Cardiac muscle cell (in vitro differentiated cells and primary cell): ENCODE data around the gene TDP2. TPM values are rescaled to one million over a fixed set of nuclear protein-coding genes. Genes with fewer than 3 reads are reported as not detected.
"Not testable (repeated sequence)": the region's sequence is repeated elsewhere in the genome, so short reads cannot be mapped to it uniquely, and the experiment has no call there.

Experiments used
- DNase-seq, 2 donors: peaks; one replicate each; pipeline versions ENCODE4 v3.0.0 to v3.0.0-alpha.2; 2010 to 2017; ENCODE audit warnings: low read depth in 1 of 2, low spot score in 1 of 2
- H3K27ac ChIP-seq: fragments of 200-600 bp; sonication (generic); 2 replicates; pipeline ENCODE4 v1.5.1; 2016
- H3K27me3 ChIP-seq: fragments of 200-600 bp; sonication (generic); 2 replicates; pipeline ENCODE4 v1.6.0; 2016; ENCODE audit warnings: control low read depth
- H3K36me3 ChIP-seq: fragments of 200-600 bp; sonication (generic); 2 replicates; pipeline ENCODE4 v1.5.1; 2016; ENCODE audit warnings: control low read depth
- H3K4me1 ChIP-seq: fragments of 200-600 bp; sonication (generic); 2 replicates; pipeline ENCODE4 v1.8.1; 2017; ENCODE audit warnings: low read depth, mild to moderate bottlenecking, mixed run types
- H3K4me3 ChIP-seq: fragments of 200-600 bp; sonication (generic); 2 replicates; pipeline ENCODE4 v1.5.1; 2016; ENCODE audit warnings: mild to moderate bottlenecking
- H3K9me3 ChIP-seq: fragments of 200-600 bp; sonication (generic); 2 replicates; pipeline ENCODE4 v1.5.1; 2017; ENCODE audit warnings: low read depth, mild to moderate bottlenecking, control low read depth
- polyA plus RNA-seq: library from polyadenylated mRNA; unstranded; fragments of >200 nt; fragmentation: Nextera tagmentation; extraction: Ambion mirVana; gene quantifications from 2 replicates; pipeline ENCODE4 v1.2.1, GENCODE V29; 2016
- total RNA-seq: library from RNA; depleted of rRNA; stranded (reverse); fragments of >200 nt; gene quantifications from 2 replicates; pipeline ENCODE4 v1.2.3, GENCODE V29; 2016
- TF ChIP-seq, protein P1 (sequence below): IDR thresholded peaks from 2 replicates; pipeline ENCODE4 v1.5.1; 2012; ENCODE audit warnings: low read depth, mild to moderate bottlenecking, low read length

Gene TDP2
- total and polyA plus RNA-seq, 2 experiments from 2014 or later, result 46.6 to 59.0 TPM

DNA sequence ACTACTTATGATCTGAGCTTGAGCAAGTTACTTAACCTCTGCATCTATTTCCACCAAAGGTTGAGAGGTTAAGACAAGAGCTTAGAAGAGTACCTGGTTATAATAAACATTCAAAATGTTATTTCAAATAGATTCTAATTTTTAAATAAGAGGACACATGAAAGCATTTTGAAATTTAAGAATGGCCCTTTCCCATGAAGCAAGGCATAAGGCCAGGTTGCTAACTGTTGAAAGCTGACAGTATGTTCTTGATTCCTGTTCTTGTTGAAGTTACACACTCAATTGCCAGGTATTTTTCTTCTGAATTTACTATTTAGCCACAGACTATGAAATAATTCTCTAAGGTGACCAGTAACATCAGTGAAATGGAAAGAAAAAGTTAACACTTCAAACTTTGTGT, 37.8 kb upstream of the TDP2 start:
- Histone ChIP-seq H3K27ac (peak overlapping the region; percentile 78), H3K4me3 (no peak overlapping the region), H3K36me3 (peaks cover 66% of the 10 kb centered on the region)

DNA sequence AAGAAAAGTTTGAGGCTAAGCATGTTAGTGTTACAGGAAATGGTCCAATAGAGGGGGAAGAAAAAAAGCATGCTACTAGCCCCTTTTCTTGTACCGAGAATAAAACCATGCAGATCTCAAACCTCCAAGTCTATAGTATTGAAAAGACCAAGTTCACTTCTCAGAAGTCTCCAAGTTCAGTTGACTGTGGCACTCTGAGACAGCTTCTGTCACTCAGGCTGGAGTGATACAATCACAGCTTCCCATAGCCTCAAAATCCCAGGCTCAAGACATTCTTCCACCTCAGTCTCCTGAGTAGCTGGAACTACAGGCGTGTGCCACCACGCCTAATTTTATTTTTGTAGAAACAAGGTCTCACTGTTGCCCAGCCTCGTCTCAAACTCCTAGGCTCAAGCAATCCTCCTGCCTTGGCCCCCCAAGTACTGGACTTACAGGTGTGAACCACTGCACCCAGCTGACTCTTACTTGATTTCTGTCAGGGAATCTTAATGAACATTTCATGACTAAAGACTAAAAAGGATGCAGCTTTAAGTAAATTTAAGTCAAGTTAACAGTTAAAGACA, 36.1 kb upstream of the TDP2 start:
- Histone ChIP-seq H3K9me3 (no peaks in the 10 kb centered on the region), H3K4me1 (peaks cover 4% of the 10 kb centered on the region), H3K27ac (peak overlapping the region; percentile 78), H3K36me3 (peaks cover 51% of the 10 kb centered on the region), H3K4me3 (no peak overlapping the region), H3K27me3 (no peaks in the 10 kb centered on the region)
- no peak for DNase-seq
- TF ChIP-seq, protein P1, sequence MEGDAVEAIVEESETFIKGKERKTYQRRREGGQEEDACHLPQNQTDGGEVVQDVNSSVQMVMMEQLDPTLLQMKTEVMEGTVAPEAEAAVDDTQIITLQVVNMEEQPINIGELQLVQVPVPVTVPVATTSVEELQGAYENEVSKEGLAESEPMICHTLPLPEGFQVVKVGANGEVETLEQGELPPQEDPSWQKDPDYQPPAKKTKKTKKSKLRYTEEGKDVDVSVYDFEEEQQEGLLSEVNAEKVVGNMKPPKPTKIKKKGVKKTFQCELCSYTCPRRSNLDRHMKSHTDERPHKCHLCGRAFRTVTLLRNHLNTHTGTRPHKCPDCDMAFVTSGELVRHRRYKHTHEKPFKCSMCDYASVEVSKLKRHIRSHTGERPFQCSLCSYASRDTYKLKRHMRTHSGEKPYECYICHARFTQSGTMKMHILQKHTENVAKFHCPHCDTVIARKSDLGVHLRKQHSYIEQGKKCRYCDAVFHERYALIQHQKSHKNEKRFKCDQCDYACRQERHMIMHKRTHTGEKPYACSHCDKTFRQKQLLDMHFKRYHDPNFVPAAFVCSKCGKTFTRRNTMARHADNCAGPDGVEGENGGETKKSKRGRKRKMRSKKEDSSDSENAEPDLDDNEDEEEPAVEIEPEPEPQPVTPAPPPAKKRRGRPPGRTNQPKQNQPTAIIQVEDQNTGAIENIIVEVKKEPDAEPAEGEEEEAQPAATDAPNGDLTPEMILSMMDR, result no peak

More for the DNA sequence above, 37.8 kb upstream of the TDP2 start:
- H3K27me3 ChIP-seq, result no peaks in the 10 kb centered on the region
- no peaks in the 10 kb centered on the region for H3K9me3 ChIP-seq
- no peaks in the 10 kb centered on the region for H3K4me1 ChIP-seq
- DNase-seq, result no peak
- TF ChIP-seq, protein P1, result no peak

DNA sequence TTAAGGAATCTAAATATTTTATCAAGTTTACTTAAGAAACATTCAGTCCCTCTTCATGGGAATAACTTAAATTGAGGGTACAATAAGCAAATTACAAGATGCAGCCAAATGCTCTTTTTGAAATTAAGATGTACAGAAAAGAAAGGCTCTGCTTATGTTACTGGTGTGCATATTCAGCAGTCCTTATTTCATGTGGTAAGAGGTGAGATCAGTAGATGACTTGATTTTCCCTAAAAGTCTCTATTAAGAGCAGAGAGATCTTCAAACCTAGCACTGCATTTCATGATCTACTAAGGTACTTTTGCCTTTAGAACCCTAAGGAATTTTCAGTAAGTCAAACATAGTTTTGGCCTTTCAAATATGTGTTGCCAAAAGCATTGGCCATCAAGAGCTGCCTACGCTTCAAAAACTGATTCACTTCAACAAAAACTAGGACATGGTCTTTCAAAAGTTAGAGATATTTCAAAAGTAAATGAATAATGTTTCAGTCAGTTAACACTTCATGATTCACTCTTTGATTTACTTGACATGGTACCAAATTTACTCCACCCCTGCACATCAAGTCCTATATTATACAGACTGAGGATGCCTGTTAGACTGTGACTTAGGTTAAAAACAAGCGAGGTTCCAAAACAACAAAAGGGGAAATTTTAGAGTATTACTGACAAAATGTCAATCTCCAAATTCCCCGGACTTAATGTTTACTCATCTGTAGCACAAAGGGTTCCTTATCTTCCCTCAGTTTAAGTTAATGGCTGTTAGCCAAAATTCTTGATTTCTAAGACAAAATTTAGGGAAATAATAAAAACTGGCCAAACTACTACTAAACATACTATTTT, 33.0 kb upstream of the TDP2 start:
- no peaks in the 10 kb centered on the region for H3K9me3 ChIP-seq
- peaks cover 10% of the 10 kb centered on the region for H3K4me1 ChIP-seq
- no peak overlapping the region for H3K4me3 ChIP-seq
- H3K27me3 ChIP-seq, result no peaks in the 10 kb centered on the region
- TF ChIP-seq, protein P1, result no peak
- peak overlapping the region; percentile 3 for H3K27ac ChIP-seq
- DNase-seq, result peak in 1 of 2 donors; percentile 27
- peaks cover 22% of the 10 kb centered on the region for H3K36me3 ChIP-seq

DNA sequence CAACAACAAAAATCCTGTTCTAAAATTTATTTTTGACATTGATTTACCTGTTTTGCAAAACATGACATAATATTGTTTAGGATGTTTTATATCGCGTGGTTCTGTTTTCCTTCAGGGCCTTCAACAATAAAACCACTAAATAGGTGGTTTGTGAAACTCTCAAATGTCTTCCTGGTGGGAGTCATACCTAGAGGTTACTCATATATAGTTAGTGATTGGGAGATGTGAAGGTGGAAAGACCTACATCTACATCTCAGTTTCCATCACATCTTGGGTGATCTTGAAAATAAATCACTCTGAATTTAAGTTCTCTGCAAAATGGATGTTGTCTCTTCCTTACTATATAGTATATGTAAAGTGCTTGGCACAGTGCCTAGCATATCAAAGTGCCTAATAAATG, 29.4 kb upstream of the TDP2 start:
- H3K9me3 ChIP-seq, result no peaks in the 10 kb centered on the region
- H3K4me3 ChIP-seq, result no peak overlapping the region
- no peak for DNase-seq
- H3K27ac ChIP-seq, result no peak overlapping the region
- no peaks in the 10 kb centered on the region for H3K27me3 ChIP-seq
- peaks cover 4% of the 10 kb centered on the region for H3K36me3 ChIP-seq
- TF ChIP-seq, protein P1, result no peak
- peaks cover 23% of the 10 kb centered on the region for H3K4me1 ChIP-seq

DNA sequence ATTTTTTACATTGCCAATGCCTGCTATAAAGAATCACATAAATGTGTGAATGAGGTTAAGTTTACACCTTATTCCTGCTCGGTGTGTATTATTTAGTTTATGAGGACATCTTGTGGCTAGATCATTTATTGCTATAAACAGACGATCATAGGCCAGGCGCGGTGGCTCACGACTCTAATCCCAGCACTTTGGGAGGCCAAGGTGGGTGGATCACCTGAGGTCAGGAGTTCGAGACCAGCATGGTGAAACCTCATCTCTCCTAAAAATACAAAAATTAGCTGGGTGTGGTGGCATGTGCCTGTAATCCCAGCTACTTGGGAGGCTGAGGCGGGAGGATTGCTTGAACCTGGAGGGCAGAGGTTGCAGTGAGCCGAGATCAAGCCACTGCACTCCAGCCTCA, 28.9 kb upstream of the TDP2 start:
- H3K27me3 ChIP-seq, H3K27ac ChIP-seq, H3K4me3 ChIP-seq, H3K36me3 ChIP-seq, H3K9me3 ChIP-seq: not testable (repeated sequence)
- TF ChIP-seq, protein P1, result peak; percentile 40
- peak; percentile 49 to 64 for DNase-seq
- peaks cover 23% of the 10 kb centered on the region for H3K4me1 ChIP-seq
